CD4-positive, alpha-beta T cell treated with Interleukin-15 for 4 hours (primary cell): ENCODE data around the gene CYP2D6.
"Not testable (repeated sequence)": the region's sequence is repeated elsewhere in the genome, so short reads cannot be mapped to it uniquely, and the experiment has no call there.

Source experiments
- DNase-seq: peaks from one replicate; pipeline ENCODE4 v3.0.0-alpha.2; 2020; ENCODE audit warnings: low spot score

CYP2D6 gene

DNA sequence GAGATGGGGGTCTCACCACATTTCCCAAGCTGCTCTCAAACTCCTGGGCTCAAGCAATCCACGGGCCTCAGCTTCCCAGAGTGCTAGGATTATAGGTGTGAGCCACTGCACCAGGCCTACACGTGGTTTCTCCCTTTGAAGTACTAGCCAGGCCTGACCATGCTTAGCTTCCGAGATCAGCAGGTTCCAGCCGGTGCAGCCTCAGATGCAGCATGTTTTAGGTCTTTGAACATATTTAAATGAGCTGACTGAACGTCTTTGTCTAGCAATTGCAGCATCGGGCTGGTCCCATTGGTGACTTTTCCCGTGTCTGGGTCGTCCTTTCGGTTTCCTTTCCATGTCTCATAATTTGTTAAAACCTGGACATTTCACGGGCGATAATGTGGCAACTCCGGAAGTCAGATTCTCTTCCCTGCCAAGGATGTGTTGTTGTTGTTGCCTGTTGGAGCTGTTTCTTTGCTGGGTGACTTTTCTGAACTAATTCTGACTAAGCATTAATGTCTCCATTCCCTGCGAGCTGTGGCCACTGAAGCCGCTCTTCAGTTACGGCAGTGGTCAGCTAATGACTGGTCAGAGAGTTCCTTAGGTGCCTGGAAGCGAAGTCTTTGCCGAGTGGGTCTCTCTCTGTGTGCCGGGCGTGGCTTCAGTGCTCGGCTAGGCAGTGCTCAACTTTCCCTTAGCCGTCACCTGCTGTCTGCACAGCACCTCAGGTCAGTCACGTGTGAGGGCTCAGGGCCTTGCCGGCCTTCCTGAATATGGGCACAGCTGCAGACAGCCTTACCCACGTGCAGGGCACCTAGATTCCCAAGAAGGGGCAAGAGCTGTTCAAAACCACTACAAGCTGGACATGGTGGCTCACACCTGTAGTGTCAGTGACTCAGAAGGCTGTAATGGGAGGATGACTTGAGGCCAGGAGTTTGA, 3.8 kb upstream of the CYP2D6 start:
- DNase-seq, result no peak

- DNase-seq, result no peak
Observed at GRCh38 chr22:42132457-42132856, 1.8 kb upstream of the CYP2D6 start.

GRCh38 chr22:42131562-42131961, 952 bp upstream of the CYP2D6 start:
- DNase-seq, result no peak

GRCh38 chr22:42130182-42130581, 428 bp downstream of the CYP2D6 start:
- not testable (repeated sequence) for DNase-seq

GRCh38 chr22:42128776-42129694, 1.6 kb downstream of the CYP2D6 start:
- not testable (repeated sequence) for DNase-seq

DNA sequence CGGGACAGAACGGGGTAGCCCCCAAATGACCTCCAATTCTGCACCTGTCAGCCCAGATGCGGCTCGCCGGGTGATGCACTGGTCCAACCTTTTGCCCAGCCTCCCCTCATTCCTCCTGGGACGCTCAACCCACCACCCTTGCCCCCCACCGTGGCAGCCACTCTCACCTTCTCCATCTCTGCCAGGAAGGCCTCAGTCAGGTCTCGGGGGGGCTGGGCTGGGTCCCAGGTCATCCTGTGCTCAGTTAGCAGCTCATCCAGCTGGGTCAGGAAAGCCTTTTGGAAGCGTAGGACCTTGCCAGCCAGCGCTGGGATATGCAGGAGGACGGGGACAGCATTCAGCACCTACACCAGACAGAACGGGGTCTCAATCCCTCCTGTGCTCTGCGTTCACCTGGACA, 2.6 kb downstream of the CYP2D6 start:
- not testable (repeated sequence) for DNase-seq

GRCh38 chr22:42127606-42128005, 3.0 kb downstream of the CYP2D6 start:
- DNase-seq, result no peak

GRCh38 chr22:42123529-42123928, 7.1 kb downstream of the CYP2D6 start:
- DNase-seq, result not testable (repeated sequence)

DNA sequence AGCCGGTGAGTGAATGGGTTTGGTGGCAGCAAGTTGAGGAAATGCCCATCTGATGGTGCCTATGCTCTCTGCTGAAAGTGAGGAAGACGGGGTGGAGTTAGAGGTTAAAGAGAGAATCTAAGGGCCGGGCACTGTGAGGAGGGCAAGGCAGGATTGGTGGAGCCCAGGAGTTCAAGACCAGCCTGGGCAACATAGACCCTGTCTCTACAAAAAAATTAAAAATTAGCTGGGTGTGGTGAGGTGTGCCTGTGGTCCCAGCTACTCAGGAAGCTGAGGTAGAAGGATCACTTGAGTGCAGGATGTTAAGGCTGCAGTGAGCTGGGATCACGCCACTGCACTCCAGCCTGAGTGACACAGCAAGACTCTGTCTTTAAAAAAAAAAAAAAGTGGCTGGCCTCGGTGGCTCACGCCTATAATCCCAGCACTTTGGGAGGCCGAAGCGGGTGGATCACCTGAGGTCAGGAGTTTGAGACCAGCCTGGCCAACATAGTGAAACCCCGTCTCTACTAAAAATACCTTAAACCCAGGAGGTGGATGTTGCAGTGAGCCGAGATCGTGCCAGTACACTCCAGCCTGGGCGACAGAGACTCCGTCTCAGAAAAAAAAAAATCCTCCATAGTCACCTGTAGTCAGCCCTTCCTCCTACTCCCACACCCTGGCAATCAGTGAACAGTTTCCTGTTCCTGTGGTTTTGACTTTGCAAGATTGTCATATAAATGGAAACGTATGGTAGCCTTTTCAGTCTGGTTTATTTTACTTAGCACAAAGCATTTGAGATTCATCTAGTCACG, 10.2 kb downstream of the CYP2D6 start:
- DNase-seq, result peak; percentile 54

DNA sequence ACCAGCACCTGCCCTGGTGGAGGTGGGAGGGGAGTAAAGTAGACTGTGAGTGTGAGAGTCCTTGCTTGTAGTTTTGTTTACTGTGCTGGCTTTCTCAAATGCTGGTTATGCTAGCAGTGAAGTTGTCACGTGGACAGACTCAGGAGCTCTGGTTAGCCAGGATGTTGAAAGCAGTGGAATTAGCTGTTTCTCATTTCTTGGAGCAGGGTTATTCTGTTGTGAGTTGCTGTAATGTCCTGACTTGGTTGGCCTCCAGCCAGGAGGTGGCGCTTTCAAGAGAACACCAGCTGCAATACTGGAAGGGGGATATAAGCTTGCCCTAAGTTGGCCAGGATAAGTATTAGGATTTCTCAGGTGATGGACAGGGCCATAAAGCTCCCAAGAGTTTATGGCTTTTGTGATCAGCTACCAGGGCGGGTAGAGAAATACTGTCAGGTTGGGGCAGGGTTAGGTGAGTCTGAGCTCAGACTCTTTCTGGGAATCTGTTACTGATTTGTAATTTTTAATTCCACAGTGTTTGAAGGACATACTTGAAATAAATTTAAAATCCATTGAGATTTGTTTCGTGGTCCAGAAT, 13.7 kb downstream of the CYP2D6 start:
- no peak for DNase-seq

- DNase-seq, result not testable (repeated sequence)
Observed at GRCh38 chr22:42115420-42115830, 15.2 kb downstream of the CYP2D6 start.

DNA sequence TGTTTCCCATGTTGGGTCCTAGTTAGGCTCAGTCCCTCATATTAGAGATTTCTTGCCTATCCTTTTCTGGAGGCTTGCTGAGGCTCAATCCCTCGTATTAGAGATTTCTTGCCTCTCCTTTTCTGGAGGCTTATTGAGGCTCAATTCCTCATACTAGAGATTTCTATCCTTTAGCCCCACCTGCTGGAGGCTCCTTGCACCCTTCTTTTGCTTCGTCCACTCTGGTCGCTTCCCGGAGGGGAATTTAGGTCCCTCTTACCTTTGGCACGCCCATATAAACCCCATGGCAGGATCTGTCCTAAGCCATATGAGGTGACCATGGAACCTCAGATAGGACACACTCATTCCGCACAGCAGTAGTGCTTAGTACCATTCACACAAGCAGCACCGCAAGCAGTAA, 15.9 kb downstream of the CYP2D6 start:
- DNase-seq, result no peak

DNA sequence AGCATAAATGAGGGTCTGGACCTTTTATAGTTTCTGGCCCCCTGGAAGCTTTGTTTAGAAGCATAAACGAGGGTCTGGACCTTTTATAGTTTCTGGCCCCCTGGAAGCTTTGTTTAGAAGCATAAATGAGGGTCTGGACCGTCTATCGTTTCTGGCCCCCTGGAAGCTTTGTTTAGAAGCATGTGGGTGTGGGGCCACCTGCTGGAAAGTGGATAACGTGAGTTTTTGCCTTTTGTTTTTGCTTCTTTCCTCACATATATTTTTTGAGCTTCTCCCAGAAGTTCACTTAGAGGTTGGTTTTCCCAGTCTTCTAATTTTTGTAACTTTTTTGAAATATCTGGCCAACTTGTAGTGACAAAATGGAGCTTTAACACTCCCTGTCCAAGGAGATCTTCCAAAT, 17.8 kb downstream of the CYP2D6 start:
- DNase-seq, result not testable (repeated sequence)

DNA sequence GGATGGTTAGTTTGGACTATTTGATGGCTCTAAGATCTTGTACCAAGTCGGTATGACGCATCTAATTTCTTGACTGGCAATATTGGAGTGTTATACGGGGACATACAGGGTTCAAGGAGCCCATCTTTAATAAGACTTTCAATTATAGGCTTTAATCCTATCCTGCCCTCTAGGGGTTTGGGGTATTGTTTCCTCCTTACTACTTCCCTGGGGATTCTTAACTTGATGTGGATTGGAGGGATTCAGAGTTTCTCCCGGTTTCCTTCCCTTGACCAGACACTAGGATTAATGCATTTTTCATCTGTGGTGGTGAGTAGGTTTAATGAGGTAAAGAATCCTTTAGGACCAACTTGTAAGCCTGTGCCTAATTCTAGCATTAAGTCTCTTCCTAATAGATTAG, 18.8 kb downstream of the CYP2D6 start:
- no peak for DNase-seq

- DNase-seq, result no peak
Observed at GRCh38 chr22:42108848-42109247, 21.8 kb downstream of the CYP2D6 start.

DNA sequence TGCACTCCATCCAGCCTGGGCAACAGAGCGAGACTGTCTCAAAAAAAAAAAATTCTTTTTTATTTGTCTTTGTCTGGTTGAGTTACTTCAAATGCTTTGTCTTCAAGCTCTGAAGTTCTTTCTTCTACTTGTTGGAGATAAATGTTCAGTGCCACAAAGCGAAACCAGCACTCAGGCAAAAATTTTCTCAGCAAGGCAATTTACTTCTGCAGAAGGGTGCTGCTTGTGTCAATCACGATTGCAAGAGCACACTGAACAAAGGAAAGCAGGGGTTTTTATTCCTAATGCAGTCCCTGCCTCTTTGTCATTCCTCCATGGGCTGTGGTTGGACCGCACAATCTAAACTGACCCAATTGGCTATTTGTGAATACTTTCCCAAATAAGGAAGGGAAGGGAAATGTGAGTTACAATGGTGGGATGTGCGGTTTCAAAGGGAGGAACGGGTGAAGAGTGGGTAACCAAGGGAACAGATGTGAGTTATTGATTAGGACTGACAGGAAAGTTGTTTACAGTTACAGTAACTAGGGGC, 26.2 kb downstream of the CYP2D6 start:
- DNase-seq, result not testable (repeated sequence)

GRCh38 chr22:42101199-42101598, 29.4 kb downstream of the CYP2D6 start:
- DNase-seq, result no peak

GRCh38 chr22:42091455-42091782, 39.2 kb downstream of the CYP2D6 start:
- DNase-seq, result no peak

GRCh38 chr22:42090596-42091454, 39.8 kb downstream of the CYP2D6 start, which contains the start of gene NDUFA6:
TSS of gene NDUFA6 (minus strand) at chr22:42090772. CDS start at chr22:42090744, 28 bp downstream.
- DNase-seq, result peak; percentile 99

DNA sequence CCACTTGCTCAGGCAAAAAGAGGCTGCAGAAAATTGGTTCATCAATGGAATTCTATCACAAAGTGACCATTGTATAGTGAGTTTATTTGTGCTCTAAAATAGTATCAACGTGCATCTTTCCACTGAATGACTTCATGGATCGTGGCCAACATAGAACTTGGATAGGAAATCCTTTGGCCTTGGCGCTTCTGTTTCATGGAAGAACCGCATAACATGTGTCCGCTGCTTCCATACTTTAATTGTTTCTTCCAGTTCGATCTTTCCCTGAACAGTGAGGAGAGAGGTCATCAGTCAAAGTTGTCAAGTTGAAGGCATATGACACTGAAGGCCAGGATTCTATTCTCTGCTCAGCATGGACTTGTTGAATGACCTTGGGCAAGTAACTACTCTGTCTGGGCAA, 44.6 kb downstream of the CYP2D6 start:
- DNase-seq, result no peak
